ENCODE results near the gene CC2D2B.

CC2D2B gene

GRCh38 chr10:96041146-96041545 lies 133.4 kb downstream of the CC2D2B start:
- H3K27ac ChIP-seq (ENCODE audit: insufficient read depth in 1 of 2, low read depth in 1 of 2, low read length in 2 of 2, poor library complexity in 1 of 2, severe bottlenecking in 2 of 2) = no peak overlapping the region
- WGBS (ENCODE audit: insufficient coverage) = 93% methylated on average over 5 of the region's 11 CpGs

GRCh38 chr10:96043033-96043892 lies 135.5 kb downstream of the CC2D2B start, which contains the start of gene CCNJ:
CCNJ (plus strand) TSS chr10:96043583; CDS start chr10:96044394, 811 bp downstream.
- peaks cover 0 to 17% (median 7%) of the 10 kb centered on the region in 4 experiments for H3K36me3 ChIP-seq (ENCODE audit: control insufficient read depth in 4 of 4, insufficient read depth in 4 of 4, low read length in 3 of 4)
- CTCF ChIA-PET = interaction anchor here (1.3 kb wide), 1 partner anchor 27 kb away, joined by 5 read pairs; no protein-coding TSS in a partner anchor
- WGBS (ENCODE audit: insufficient coverage) = 3% methylated on average over 76 of the region's 92 CpGs
- H3K27me3 ChIP-seq (replicated peaks in 2 of 5; ENCODE audit: control insufficient read depth in 4 of 5, insufficient read depth in 5 of 5, low read length in 4 of 5) = no peaks in the 10 kb centered on the region
- no peaks in the 10 kb centered on the region for H3K9me3 ChIP-seq (ENCODE audit: control extremely low read depth in 1 of 5, control insufficient read depth in 4 of 5, insufficient read depth in 2 of 5, low read depth in 1 of 5, low read length in 4 of 5)
- peaks cover 3 to 32% (median 26%) of the 10 kb centered on the region in 4 experiments for H3K4me1 ChIP-seq (ENCODE audit: control extremely low read depth in 1 of 4, control insufficient read depth in 4 of 4, insufficient read depth in 4 of 4, low read length in 3 of 4)
- peak within 1 kb of the TSS; percentile 77 to 89 for H3K27ac ChIP-seq (ENCODE audit: insufficient read depth in 1 of 2, low read depth in 1 of 2, low read length in 2 of 2, poor library complexity in 1 of 2, severe bottlenecking in 2 of 2)
- POLR2A ChIA-PET = interaction anchor here (0.6 to 1.9 kb wide), 4 partner anchors 11 to 121 kb away, joined by 3 to 7 read pairs (median 4); partner anchors contain the start of gene ZNF518A
- DNase-seq = peak; percentile 86 to 93 (median 90)
- H3K4me3 ChIP-seq (ENCODE audit: control insufficient read depth in 1 of 7, extremely low read depth in 1 of 7, insufficient read depth in 4 of 7, low read depth in 2 of 7, low read length in 6 of 7) = peak within 1 kb of the TSS; percentile 63 to 85 (median 79)

More at GRCh38 chr10:96041146-96041545, 133.4 kb downstream of the CC2D2B start:
- H3K9me3 ChIP-seq (ENCODE audit: control extremely low read depth in 1 of 5, control insufficient read depth in 4 of 5, insufficient read depth in 2 of 5, low read depth in 1 of 5, low read length in 4 of 5) = no peaks in the 10 kb centered on the region
- DNase-seq = no peak
- H3K4me1 ChIP-seq (ENCODE audit: control extremely low read depth in 1 of 4, control insufficient read depth in 4 of 4, insufficient read depth in 4 of 4, low read length in 3 of 4) = peaks cover 3 to 32% (median 26%) of the 10 kb centered on the region in 4 experiments
- POLR2A ChIA-PET = no interaction called here
- no peak overlapping the region for H3K4me3 ChIP-seq (ENCODE audit: control insufficient read depth in 1 of 7, extremely low read depth in 1 of 7, insufficient read depth in 4 of 7, low read depth in 2 of 7, low read length in 6 of 7)
- peaks cover 0 to 3% (median 0%) of the 10 kb centered on the region in 4 experiments for H3K36me3 ChIP-seq (ENCODE audit: control insufficient read depth in 4 of 4, insufficient read depth in 4 of 4, low read length in 3 of 4)
- CTCF ChIA-PET = no interaction called here
- H3K27me3 ChIP-seq (replicated peaks in 2 of 5; ENCODE audit: control insufficient read depth in 4 of 5, insufficient read depth in 5 of 5, low read length in 4 of 5) = no peaks in the 10 kb centered on the region

DNA sequence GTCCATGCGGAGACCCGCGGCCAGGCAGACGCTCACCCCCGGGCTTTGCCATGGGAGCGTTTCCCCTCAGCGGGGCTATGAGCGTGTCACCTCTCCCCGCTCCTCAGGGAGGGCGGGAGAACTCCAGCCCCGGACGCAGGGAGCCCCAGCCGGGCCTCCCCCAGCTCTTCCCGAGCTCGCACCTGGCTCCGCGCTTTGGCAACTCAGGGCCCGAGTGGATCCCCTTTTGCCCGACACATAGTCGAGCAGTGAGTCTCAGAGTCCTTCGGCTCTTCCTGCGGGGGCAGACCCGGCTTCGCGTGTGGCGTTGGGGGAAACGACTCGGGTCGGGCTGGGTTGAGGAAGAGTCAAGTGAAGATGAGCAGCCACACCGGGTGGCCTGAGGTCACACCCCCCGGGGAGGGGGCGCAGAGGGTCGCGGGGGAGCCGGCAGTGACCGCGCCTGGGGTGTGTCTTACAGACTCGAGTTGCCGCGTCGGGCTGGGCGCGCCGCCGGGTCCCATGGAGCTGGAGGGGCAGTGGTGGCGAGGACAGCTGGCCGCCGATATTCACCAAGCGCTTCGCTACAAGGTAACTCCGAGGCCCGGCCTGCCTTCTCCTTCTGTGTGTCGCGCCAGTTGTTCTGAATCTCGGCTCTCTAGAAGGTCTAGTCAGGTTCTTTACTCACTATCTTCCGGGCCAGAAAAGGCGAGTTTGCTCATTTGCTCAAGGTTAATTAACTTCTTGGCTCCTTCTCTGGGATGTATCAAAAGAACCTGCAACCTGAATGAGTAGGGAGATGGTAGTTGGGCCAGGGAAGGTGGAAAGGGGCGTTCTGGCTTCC lies 136.3 kb downstream of the CC2D2B start:
- POLR2A ChIA-PET = interaction anchor here (0.9 to 1.9 kb wide), 3 partner anchors 12 to 86 kb away, joined by 4 to 7 read pairs (median 5); partner anchors contain the start of gene ZNF518A
- Histone ChIP-seq H3K4me1 (ENCODE audit: control extremely low read depth in 1 of 4, control insufficient read depth in 4 of 4, insufficient read depth in 4 of 4, low read length in 3 of 4) (peaks cover 3 to 26% (median 22%) of the 10 kb centered on the region in 4 experiments), H3K9me3 (ENCODE audit: control extremely low read depth in 1 of 5, control insufficient read depth in 4 of 5, insufficient read depth in 2 of 5, low read depth in 1 of 5, low read length in 4 of 5) (no peaks in the 10 kb centered on the region), H3K27ac (ENCODE audit: insufficient read depth in 1 of 2, low read depth in 1 of 2, low read length in 2 of 2, poor library complexity in 1 of 2, severe bottlenecking in 2 of 2) (peak overlapping the region; percentile 77 to 89), H3K36me3 (ENCODE audit: control insufficient read depth in 4 of 4, insufficient read depth in 4 of 4, low read length in 3 of 4) (peaks cover 0 to 22% (median 8%) of the 10 kb centered on the region in 4 experiments), H3K4me3 (ENCODE audit: control insufficient read depth in 1 of 7, extremely low read depth in 1 of 7, insufficient read depth in 4 of 7, low read depth in 2 of 7, low read length in 6 of 7) (peak overlapping the region; percentile 63 to 85 (median 79)), H3K27me3 (replicated peaks in 2 of 5; ENCODE audit: control insufficient read depth in 4 of 5, insufficient read depth in 5 of 5, low read length in 4 of 5) (no peaks in the 10 kb centered on the region)
- CTCF ChIA-PET = interaction anchor here (1.3 kb wide), 1 partner anchor 28 kb away, joined by 5 read pairs; no protein-coding TSS in a partner anchor
- under 1% methylated on average over 51 of the region's 58 CpGs for WGBS (ENCODE audit: insufficient coverage)
- DNase-seq = peak; percentile 38 to 75 (median 67)

- POLR2A ChIA-PET = interaction anchor here (1.9 kb wide), 1 partner anchor 46 kb away, joined by 7 read pairs; no protein-coding TSS in a partner anchor
- WGBS (ENCODE audit: insufficient coverage) = 18% methylated on average over 6 of the region's 8 CpGs
Observed at GRCh38 chr10:96044736-96045135, 137.0 kb downstream of the CC2D2B start.

GRCh38 chr10:96046546-96046945 lies 138.8 kb downstream of the CC2D2B start:
- Histone ChIP-seq H3K36me3 (ENCODE audit: control insufficient read depth in 4 of 4, insufficient read depth in 4 of 4, low read length in 3 of 4) (peaks cover 0 to 38% (median 12%) of the 10 kb centered on the region in 4 experiments), H3K27ac (ENCODE audit: insufficient read depth in 1 of 2, low read depth in 1 of 2, low read length in 2 of 2, poor library complexity in 1 of 2, severe bottlenecking in 2 of 2) (no peak overlapping the region), H3K4me1 (ENCODE audit: control extremely low read depth in 1 of 4, control insufficient read depth in 4 of 4, insufficient read depth in 4 of 4, low read length in 3 of 4) (peaks cover 3 to 23% (median 18%) of the 10 kb centered on the region in 4 experiments), H3K4me3 (ENCODE audit: control insufficient read depth in 1 of 7, extremely low read depth in 1 of 7, insufficient read depth in 4 of 7, low read depth in 2 of 7, low read length in 6 of 7) (no peak overlapping the region), H3K27me3 (replicated peaks in 2 of 5; ENCODE audit: control insufficient read depth in 4 of 5, insufficient read depth in 5 of 5, low read length in 4 of 5) (no peaks in the 10 kb centered on the region), H3K9me3 (ENCODE audit: control extremely low read depth in 1 of 5, control insufficient read depth in 4 of 5, insufficient read depth in 2 of 5, low read depth in 1 of 5, low read length in 4 of 5) (no peaks in the 10 kb centered on the region)
- ChIA-PET CTCF (interaction anchor here (0.9 to 1.7 kb wide), 3 partner anchors 9 to 96 kb away, joined by 3 to 6 read pairs (median 3); no protein-coding TSS in a partner anchor), POLR2A (no interaction called here)
- no peak for DNase-seq
- WGBS (ENCODE audit: insufficient coverage) = no CpG with 5 or more reads among the region's 1 CpG

More at GRCh38 chr10:96044736-96045135, 137.0 kb downstream of the CC2D2B start:
- H3K9me3 ChIP-seq (ENCODE audit: control extremely low read depth in 1 of 5, control insufficient read depth in 4 of 5, insufficient read depth in 2 of 5, low read depth in 1 of 5, low read length in 4 of 5) = no peaks in the 10 kb centered on the region
- H3K27me3 ChIP-seq (replicated peaks in 2 of 5; ENCODE audit: control insufficient read depth in 4 of 5, insufficient read depth in 5 of 5, low read length in 4 of 5) = no peaks in the 10 kb centered on the region
- peaks cover 0 to 24% (median 8%) of the 10 kb centered on the region in 4 experiments for H3K36me3 ChIP-seq (ENCODE audit: control insufficient read depth in 4 of 4, insufficient read depth in 4 of 4, low read length in 3 of 4)
- peak in 2 of 3 donors; percentile 45 to 53 for DNase-seq
- CTCF ChIA-PET = interaction anchor here (1.3 kb wide), 1 partner anchor 28 kb away, joined by 5 read pairs; no protein-coding TSS in a partner anchor
- peak overlapping the region; percentile 77 to 89 for H3K27ac ChIP-seq (ENCODE audit: insufficient read depth in 1 of 2, low read depth in 1 of 2, low read length in 2 of 2, poor library complexity in 1 of 2, severe bottlenecking in 2 of 2)
- H3K4me3 ChIP-seq (ENCODE audit: control insufficient read depth in 1 of 7, extremely low read depth in 1 of 7, insufficient read depth in 4 of 7, low read depth in 2 of 7, low read length in 6 of 7) = peak overlapping the region in 6 of 7 experiments; percentile 69 to 85 (median 82)
- H3K4me1 ChIP-seq (ENCODE audit: control extremely low read depth in 1 of 4, control insufficient read depth in 4 of 4, insufficient read depth in 4 of 4, low read length in 3 of 4) = peaks cover 3 to 23% (median 18%) of the 10 kb centered on the region in 4 experiments

GRCh38 chr10:96047004-96047649 lies 139.4 kb downstream of the CC2D2B start:
- DNase-seq = no peak
- POLR2A ChIA-PET = no interaction called here
- Histone ChIP-seq H3K27me3 (replicated peaks in 2 of 5; ENCODE audit: control insufficient read depth in 4 of 5, insufficient read depth in 5 of 5, low read length in 4 of 5) (no peaks in the 10 kb centered on the region), H3K9me3 (ENCODE audit: control extremely low read depth in 1 of 5, control insufficient read depth in 4 of 5, insufficient read depth in 2 of 5, low read depth in 1 of 5, low read length in 4 of 5) (no peaks in the 10 kb centered on the region), H3K27ac (ENCODE audit: insufficient read depth in 1 of 2, low read depth in 1 of 2, low read length in 2 of 2, poor library complexity in 1 of 2, severe bottlenecking in 2 of 2) (no peak overlapping the region), H3K4me1 (ENCODE audit: control extremely low read depth in 1 of 4, control insufficient read depth in 4 of 4, insufficient read depth in 4 of 4, low read length in 3 of 4) (peaks cover 3 to 23% (median 18%) of the 10 kb centered on the region in 4 experiments), H3K4me3 (ENCODE audit: control insufficient read depth in 1 of 7, extremely low read depth in 1 of 7, insufficient read depth in 4 of 7, low read depth in 2 of 7, low read length in 6 of 7) (no peak overlapping the region), H3K36me3 (ENCODE audit: control insufficient read depth in 4 of 4, insufficient read depth in 4 of 4, low read length in 3 of 4) (peaks cover 0 to 42% (median 15%) of the 10 kb centered on the region in 4 experiments)
- 97% methylated on average over 4 of the region's 4 CpGs for WGBS (ENCODE audit: insufficient coverage)
- CTCF ChIA-PET = interaction anchor here (0.6 to 1.7 kb wide), 4 partner anchors 8 to 1171 kb away, joined by 3 to 6 read pairs (median 4); no protein-coding TSS in a partner anchor

All from common myeloid progenitor, CD34-positive (primary cell).